Fibroblast of the conjunctiva (primary cell): ENCODE data around the gene HEATR1.
"Not testable (repeated sequence)": the region's sequence is repeated elsewhere in the genome, so short reads cannot be mapped to it uniquely, and the experiment has no call there.

Source experiments
- DNase-seq: peaks from one replicate; pipeline ENCODE4 v3.0.0-alpha.2; 2010; ENCODE audit warnings: low read depth

The HEATR1 gene

GRCh38 chr1:236603991-236604904, at the start of gene HEATR1:
Gene HEATR1, minus strand, starts transcription at chr1:236604516. Its CDS starts 421 bp downstream, at chr1:236604095.
- peak; percentile 87 for DNase-seq

- DNase-seq: no peak
Measured at GRCh38 chr1:236645016-236645680, 40.8 kb upstream of the HEATR1 start.

- DNase-seq: no peak
Measured at GRCh38 chr1:236642763-236643162, 38.4 kb upstream of the HEATR1 start.

GRCh38 chr1:236639686-236640085, 35.4 kb upstream of the HEATR1 start:
- no peak for DNase-seq

GRCh38 chr1:236638945-236639344, 34.6 kb upstream of the HEATR1 start:
- no peak for DNase-seq

GRCh38 chr1:236636017-236636416, 31.7 kb upstream of the HEATR1 start:
- no peak for DNase-seq

- no peak for DNase-seq
Measured at GRCh38 chr1:236627727-236628408, 23.6 kb upstream of the HEATR1 start.

- no peak for DNase-seq
Measured at GRCh38 chr1:236623371-236624166, 19.3 kb upstream of the HEATR1 start.

- DNase-seq: no peak
Measured at GRCh38 chr1:236622407-236622806, 18.1 kb upstream of the HEATR1 start.

- no peak for DNase-seq
Measured at GRCh38 chr1:236619398-236619797, 15.1 kb upstream of the HEATR1 start.

- no peak for DNase-seq
Measured at GRCh38 chr1:236618507-236618906, 14.2 kb upstream of the HEATR1 start.

GRCh38 chr1:236615399-236616148, 11.3 kb upstream of the HEATR1 start:
- no peak for DNase-seq

GRCh38 chr1:236612349-236612748, 8.0 kb upstream of the HEATR1 start:
- DNase-seq: no peak

GRCh38 chr1:236608930-236609726, 4.8 kb upstream of the HEATR1 start:
- DNase-seq: peak; percentile 38

- not testable (repeated sequence) for DNase-seq
Measured at GRCh38 chr1:236607597-236607996, 3.3 kb upstream of the HEATR1 start.

GRCh38 chr1:236604905-236605806, 840 bp upstream of the HEATR1 start:
- no peak for DNase-seq

- DNase-seq: no peak
Measured at GRCh38 chr1:236602171-236602570, 2.1 kb downstream of the HEATR1 start.

- no peak for DNase-seq
Measured at GRCh38 chr1:236590553-236591150, 13.7 kb downstream of the HEATR1 start.

- no peak for DNase-seq
Measured at GRCh38 chr1:236589531-236589930, 14.8 kb downstream of the HEATR1 start.
